ENCODE results near the gene SYNGR2.

DNA sequence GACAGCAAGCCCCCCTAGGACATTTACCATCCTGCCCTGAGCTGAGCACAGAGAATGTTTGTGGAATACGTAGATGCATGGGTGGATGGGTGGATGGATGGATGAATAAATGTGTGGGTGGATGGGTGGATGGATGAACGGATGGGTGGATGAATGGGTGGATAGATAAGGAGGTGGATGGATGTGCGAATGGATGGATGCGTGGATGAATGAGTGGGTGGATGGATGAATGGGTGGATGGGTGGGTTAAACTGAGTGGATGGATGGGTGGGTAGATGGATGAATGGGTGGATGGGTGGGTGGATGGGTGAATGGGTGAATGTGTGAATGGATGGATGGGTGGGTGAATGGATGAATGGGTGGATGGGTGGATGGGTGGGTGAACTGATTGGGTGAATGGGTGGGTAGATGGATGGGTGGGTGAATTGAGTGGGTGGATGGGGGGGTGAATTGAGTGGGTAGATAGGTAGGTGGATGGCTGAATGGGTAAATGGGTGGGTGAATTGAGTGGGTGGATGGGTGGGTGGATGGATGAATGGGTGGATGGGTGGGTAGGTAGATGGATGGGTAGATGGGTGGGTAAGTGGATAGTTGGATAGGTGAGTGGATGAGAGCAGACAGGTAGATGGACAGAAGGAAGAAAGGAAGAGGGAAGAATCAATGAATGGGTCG is 45.0 kb upstream of the SYNGR2 start:
- no peak for TF ChIP-seq EP300 (IDR thresholded peaks at IDR 0.05; ENCODE audit: low read length)
- no peak for TF ChIP-seq TCFL5 (CRISPR knock-in tag; conservative IDR thresholded peaks at IDR 0.05)
- TF ChIP-seq ARID3B (CRISPR knock-in tag; IDR thresholded peaks at IDR 0.05; ENCODE audit: borderline replicate concordance) = no peak
- TF ChIP-seq, protein P1, sequence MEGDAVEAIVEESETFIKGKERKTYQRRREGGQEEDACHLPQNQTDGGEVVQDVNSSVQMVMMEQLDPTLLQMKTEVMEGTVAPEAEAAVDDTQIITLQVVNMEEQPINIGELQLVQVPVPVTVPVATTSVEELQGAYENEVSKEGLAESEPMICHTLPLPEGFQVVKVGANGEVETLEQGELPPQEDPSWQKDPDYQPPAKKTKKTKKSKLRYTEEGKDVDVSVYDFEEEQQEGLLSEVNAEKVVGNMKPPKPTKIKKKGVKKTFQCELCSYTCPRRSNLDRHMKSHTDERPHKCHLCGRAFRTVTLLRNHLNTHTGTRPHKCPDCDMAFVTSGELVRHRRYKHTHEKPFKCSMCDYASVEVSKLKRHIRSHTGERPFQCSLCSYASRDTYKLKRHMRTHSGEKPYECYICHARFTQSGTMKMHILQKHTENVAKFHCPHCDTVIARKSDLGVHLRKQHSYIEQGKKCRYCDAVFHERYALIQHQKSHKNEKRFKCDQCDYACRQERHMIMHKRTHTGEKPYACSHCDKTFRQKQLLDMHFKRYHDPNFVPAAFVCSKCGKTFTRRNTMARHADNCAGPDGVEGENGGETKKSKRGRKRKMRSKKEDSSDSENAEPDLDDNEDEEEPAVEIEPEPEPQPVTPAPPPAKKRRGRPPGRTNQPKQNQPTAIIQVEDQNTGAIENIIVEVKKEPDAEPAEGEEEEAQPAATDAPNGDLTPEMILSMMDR (IDR thresholded peaks at IDR 0.05 in 2 of 3, conservative IDR thresholded peaks at IDR 0.05 in 1 of 3; ENCODE audit: insufficient read depth in 2 of 3, low read depth in 1 of 3, low read length in 3 of 3) = no peak
- no peak for TF ChIP-seq POLR2AphosphoS2 (IDR thresholded peaks at IDR 0.05; ENCODE audit: low read length)
- TF ChIP-seq ZNF121 (CRISPR knock-in tag; conservative IDR thresholded peaks at IDR 0.05) = no peak
- TF ChIP-seq E2F3 (CRISPR knock-in tag; IDR thresholded peaks at IDR 0.05) = no peak
- TF ChIP-seq, protein P2, sequence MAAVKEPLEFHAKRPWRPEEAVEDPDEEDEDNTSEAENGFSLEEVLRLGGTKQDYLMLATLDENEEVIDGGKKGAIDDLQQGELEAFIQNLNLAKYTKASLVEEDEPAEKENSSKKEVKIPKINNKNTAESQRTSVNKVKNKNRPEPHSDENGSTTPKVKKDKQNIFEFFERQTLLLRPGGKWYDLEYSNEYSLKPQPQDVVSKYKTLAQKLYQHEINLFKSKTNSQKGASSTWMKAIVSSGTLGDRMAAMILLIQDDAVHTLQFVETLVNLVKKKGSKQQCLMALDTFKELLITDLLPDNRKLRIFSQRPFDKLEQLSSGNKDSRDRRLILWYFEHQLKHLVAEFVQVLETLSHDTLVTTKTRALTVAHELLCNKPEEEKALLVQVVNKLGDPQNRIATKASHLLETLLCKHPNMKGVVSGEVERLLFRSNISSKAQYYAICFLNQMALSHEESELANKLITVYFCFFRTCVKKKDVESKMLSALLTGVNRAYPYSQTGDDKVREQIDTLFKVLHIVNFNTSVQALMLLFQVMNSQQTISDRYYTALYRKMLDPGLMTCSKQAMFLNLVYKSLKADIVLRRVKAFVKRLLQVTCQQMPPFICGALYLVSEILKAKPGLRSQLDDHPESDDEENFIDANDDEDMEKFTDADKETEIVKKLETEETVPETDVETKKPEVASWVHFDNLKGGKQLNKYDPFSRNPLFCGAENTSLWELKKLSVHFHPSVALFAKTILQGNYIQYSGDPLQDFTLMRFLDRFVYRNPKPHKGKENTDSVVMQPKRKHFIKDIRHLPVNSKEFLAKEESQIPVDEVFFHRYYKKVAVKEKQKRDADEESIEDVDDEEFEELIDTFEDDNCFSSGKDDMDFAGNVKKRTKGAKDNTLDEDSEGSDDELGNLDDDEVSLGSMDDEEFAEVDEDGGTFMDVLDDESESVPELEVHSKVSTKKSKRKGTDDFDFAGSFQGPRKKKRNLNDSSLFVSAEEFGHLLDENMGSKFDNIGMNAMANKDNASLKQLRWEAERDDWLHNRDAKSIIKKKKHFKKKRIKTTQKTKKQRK (IDR thresholded peaks at IDR 0.05; ENCODE audit: borderline replicate concordance, low read depth, low read length) = no peak
- TF ChIP-seq ZNF41 (CRISPR knock-in tag; conservative IDR thresholded peaks at IDR 0.05) = no peak

Measured in K562 (cell line).